GM10847 (cell line): Measurements from ENCODE around the gene CTNNA3.

Experiments
- POLR2A ChIP-seq: IDR thresholded peaks from 2 replicates; pipeline ENCODE4 v1.6.1; 2011; ENCODE audit not compliant: insufficient read length; ENCODE audit errors: extremely low read depth

Gene CTNNA3

DNA sequence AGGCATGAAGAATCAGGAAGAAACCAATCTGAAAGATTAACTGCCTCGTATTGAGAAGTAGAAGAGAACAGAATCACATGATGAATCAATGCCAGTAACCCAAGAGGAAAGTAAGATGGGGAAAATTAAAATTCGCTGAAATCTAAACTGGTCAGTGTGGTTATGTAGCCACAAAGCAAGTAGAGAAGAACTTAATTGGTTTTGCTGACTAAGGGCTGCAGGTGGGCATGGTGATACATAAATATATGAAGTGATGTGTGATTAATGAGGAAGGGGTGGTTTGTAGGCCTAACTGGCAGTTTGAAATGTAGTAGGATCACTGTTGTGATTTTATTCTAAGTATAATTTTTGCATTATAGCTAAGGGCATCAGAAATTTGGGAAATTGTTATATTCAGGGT lies 853.6 kb downstream of the CTNNA3 start:
- TF ChIP-seq POLR2A = no peak

GRCh38 chr10:66838656-66839055 lies 857.3 kb downstream of the CTNNA3 start:
- TF ChIP-seq POLR2A = no peak

GRCh38 chr10:66837990-66838389 lies 858.0 kb downstream of the CTNNA3 start:
- TF ChIP-seq POLR2A = no peak

GRCh38 chr10:66837335-66837734 lies 858.7 kb downstream of the CTNNA3 start:
- no peak for TF ChIP-seq POLR2A

DNA sequence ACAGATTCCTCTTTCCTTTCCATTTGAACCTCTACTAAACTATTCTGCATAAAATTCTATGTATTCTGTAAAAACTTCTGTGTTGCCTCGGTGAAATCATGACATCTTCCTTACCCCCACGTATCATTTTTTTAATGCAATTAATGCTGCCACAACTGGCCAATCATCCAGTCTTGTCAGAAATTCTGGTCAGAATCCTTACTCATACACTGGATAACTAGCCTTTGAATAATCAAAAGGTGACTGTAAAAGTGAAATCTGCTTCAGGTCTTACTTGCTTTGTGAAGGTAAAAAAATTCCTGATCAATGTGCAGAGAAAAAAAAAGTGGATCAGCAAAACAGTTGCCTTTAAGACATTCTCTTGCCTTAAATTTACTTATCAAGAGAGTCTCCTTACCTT lies 859.2 kb downstream of the CTNNA3 start:
- TF ChIP-seq POLR2A = no peak

DNA sequence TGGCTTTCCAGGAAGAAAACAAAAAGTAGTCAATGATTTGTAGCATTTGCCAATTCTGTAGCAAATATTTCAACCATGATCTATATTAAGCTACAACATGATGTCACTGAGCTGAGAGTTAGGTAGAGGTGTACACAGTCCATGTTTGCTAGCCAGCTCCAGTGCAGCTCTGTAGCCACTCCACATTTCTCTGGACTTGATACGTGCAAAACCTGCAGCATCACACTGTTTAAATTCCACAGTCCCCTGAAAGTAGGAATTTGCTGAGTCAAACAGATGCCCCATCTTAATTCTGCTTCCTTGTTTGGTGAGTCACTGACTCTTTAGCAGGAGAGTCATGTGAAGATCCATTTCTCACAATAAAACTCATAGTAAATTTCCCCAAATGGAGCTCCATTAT lies 859.9 kb downstream of the CTNNA3 start:
- TF ChIP-seq POLR2A = no peak

- no peak for TF ChIP-seq POLR2A
Measured at GRCh38 chr10:66835400-66835799, 860.6 kb downstream of the CTNNA3 start.

DNA sequence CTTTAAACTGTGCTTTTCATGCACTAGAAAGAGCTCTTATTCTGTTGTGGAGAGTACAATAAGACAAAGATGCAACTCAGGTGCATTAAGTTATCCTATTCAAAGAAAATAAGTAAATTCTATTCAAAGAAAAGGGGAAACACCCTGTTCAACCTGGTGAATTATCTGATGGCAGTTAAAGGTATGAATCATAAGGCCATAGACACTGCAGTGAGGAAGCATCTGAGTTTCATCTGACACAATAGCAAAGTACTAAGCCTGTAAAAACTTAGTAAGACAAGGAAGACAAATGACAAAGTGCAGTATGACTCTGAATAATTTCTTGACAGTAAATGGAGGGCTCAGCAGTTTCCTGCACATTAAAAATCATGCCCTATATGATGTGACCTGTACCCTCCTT lies 861.2 kb downstream of the CTNNA3 start:
- no peak for TF ChIP-seq POLR2A

DNA sequence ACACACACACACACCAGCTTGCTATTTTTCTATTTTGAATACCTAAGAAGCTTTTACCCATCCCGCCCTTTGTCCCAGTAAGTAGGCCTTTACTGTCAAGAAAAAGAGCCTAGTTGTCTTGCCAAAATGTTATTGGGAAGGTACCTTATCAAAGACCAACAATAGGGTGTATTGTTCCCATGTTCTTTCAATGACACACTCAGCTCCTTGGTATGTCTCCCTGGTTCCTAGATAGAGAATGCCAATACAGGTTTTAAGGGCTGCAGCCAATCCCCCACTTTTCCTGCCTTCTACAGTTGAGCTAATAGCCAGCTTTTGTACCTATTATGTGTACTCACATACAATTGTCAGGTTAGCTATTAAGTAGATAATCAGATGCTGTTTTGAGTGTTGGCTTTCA lies 862.1 kb downstream of the CTNNA3 start:
- no peak for TF ChIP-seq POLR2A

GRCh38 chr10:66832781-66833422 lies 863.1 kb downstream of the CTNNA3 start:
- no peak for TF ChIP-seq POLR2A

DNA sequence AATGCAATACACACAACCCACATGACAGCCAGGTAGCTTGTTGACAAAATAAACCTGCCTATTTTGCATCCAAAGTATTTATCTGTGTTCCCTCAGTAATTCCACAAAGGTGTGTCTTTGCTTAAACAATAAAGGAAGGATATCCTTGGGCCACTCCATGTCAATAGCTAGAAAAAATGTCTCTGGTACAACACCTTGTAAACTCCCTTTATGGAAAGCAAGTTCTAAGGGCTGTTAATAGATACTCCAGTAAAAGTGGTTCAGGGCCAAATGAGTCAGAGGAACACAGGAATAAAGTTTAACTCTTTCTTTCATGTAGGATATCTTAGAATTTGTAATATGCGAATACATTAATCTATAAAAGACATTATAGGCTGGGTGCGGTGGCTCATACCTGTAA lies 867.0 kb downstream of the CTNNA3 start:
- TF ChIP-seq POLR2A = no peak

GRCh38 chr10:66827353-66827752 lies 868.6 kb downstream of the CTNNA3 start:
- no peak for TF ChIP-seq POLR2A

GRCh38 chr10:66823301-66823700 lies 872.7 kb downstream of the CTNNA3 start:
- TF ChIP-seq POLR2A = no peak

DNA sequence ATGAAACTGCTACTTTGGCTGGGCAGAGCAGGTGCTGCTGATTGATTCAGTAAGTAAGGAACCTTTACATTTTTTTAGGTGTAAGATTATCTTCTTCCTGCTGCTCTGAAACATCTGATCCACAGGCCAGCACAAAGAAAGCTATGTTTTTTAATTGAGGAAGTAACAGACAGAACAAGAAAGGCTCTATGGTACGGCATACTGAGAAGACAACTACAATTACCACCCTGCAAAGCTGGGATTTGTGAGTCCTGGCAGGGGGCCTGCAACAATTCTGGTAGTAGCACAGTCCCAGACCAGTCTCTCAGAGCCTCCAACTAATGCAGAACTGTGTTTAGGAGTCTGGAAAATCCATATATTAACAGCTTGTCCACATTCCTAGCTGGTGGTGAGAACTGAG lies 873.2 kb downstream of the CTNNA3 start:
- TF ChIP-seq POLR2A = no peak

GRCh38 chr10:66819691-66820090 lies 876.3 kb downstream of the CTNNA3 start:
- no peak for TF ChIP-seq POLR2A

DNA sequence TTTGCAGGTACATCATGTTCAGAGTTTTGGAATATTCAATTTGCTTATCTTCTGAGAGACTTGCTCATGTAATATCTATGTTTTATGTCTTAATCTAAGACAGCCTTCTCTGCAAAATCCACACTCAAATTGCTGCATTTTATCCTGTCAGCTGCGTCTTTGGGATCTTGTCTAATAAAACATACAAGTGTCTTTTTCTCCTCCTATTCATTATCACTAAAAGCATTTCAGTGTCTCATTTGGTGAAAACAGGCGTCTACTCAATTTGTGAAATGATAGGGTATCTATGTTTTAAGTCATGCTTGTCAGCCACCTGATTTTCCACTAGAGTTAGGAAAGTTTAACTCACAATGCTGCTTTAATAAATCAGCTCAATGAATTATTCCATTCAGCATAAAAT lies 882.9 kb downstream of the CTNNA3 start:
- no peak for TF ChIP-seq POLR2A

- no peak for TF ChIP-seq POLR2A
Measured at GRCh38 chr10:66811211-66811610, 884.8 kb downstream of the CTNNA3 start.

DNA sequence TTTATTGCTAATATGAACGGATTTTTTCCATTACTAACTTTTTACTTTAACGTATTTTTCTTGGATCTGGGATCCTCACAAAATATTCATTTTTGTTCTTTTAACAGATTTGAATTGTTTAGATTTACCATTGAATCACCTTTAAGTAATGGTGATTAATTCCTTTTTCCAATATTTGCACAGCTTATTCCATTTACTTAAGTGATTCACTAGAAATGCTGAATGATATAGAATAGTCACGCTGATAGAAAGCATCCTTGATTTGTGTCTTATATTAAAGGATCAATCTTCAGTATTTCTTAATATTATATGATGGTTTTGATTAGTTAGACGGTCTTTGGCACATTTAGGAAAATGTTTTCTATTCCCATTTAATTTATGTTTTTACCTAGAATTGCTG lies 886.6 kb downstream of the CTNNA3 start:
- no peak for TF ChIP-seq POLR2A

GRCh38 chr10:66805612-66806011 lies 890.4 kb downstream of the CTNNA3 start:
- TF ChIP-seq POLR2A = no peak
